Measurements from ENCODE around the gene PODN.

GRCh38 chr1:53091841-53092645 lies 30.0 kb downstream of the PODN start:
- TF ChIP-seq CTCF (IDR thresholded peaks at IDR 0.05) (no peak), POLR2A (IDR thresholded peaks at IDR 0.05) (no peak)

All from body of pancreas (tissue), 4 donors.